ENCODE measurements around the gene EPB42. TPM values are rescaled to one million over a fixed set of nuclear protein-coding genes. Genes with fewer than 3 reads are reported as not detected.
A peak's percentile ranks its signal among the peaks of the same experiment; 100 is the strongest.

Gene EPB42
- total RNA-seq, 1 experiment from 2014 or later: not detected

DNA sequence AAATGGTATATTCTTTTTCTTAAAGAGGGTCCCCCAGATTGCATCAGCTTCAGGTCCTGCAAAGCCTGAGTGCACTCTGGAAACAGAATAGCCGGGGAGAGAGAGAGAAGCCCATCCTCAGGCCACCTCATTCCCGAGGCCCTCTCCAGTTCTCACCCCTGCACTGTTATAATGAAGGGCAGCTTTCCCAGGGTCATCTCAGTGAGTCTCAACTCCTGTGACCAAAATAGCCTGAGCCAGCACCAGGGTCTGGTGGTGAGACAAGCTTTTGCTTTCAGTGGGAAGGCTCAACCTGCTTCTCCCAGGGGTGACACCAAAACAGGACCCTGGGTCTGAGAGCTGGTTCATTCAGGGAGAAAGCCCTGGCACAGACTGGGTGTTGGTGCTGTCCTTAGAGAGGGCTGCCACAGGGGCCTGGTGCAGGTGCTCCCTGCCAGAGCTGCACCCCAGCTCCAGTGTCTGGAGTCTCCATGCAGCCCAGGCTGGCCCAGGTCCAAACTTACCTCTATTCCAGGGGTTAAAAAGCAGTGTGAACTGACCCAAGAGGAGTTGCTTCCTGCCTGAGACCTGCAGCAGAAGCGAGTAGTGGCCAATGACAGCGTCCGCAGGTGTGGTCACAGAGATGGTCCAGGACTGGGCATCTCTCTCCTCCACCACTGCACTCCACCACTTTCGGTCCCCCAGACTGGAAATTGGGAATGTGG is 6.1 kb downstream of the EPB42 start:
- Mint-ChIP-seq H3K27ac (no peak overlapping the region), H3K4me1 (peaks cover 13% of the 10 kb centered on the region), H3K36me3 (no peaks in the 10 kb centered on the region), H3K9me3 (no peaks in the 10 kb centered on the region), H3K27me3 (ENCODE audit: low read depth) (no peaks in the 10 kb centered on the region; the same call in 1 of the 2 replicates), H3K4me3 (no peak overlapping the region)
- no peak for DNase-seq (ENCODE audit: low spot score)
- ATAC-seq: no peak
- POLR2A ChIA-PET: no interaction called here
- no peak for TF ChIP-seq JUN (CRISPR knock-in tag; IDR thresholded peaks at IDR 0.05)
- TF ChIP-seq SMAD4 (CRISPR knock-in tag; IDR thresholded peaks at IDR 0.05): no peak
- no peak for TF ChIP-seq GRHL2 (CRISPR knock-in tag; IDR thresholded peaks at IDR 0.05; ENCODE audit: insufficient replicate concordance, severe bottlenecking)
- no peak for TF ChIP-seq NR2C2 (CRISPR knock-in tag; IDR thresholded peaks at IDR 0.05)
- TF ChIP-seq, protein P1, sequence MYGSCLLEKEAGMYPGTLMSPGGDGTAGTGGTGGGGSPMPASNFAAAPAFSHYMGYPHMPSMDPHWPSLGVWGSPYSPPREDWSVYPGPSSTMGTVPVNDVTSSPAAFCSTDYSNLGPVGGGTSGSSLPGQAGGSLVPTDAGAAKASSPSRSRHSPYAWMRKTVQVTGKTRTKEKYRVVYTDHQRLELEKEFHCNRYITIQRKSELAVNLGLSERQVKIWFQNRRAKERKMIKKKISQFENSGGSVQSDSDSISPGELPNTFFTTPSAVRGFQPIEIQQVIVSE (CRISPR knock-in tag; IDR thresholded peaks at IDR 0.05; ENCODE audit: borderline replicate concordance): no peak
- TF ChIP-seq, protein P2, sequence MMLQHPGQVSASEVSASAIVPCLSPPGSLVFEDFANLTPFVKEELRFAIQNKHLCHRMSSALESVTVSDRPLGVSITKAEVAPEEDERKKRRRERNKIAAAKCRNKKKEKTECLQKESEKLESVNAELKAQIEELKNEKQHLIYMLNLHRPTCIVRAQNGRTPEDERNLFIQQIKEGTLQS (CRISPR knock-in tag; conservative IDR thresholded peaks at IDR 0.05): no peak
- no peak for TF ChIP-seq ZNF317 (CRISPR knock-in tag; IDR thresholded peaks at IDR 0.05; ENCODE audit: borderline replicate concordance, low read depth)
- TF ChIP-seq ZNF121 (CRISPR knock-in tag; IDR thresholded peaks at IDR 0.05): no peak
- no peak for TF ChIP-seq CREM (CRISPR knock-in tag; IDR thresholded peaks at IDR 0.05)
- CTCF ChIA-PET: interaction anchor here (1.6 to 3.3 kb wide), 3 partner anchors 10 to 30 kb away, joined by 3 to 35 read pairs (median 18); partner anchors contain the start of gene CCNDBP1

DNA sequence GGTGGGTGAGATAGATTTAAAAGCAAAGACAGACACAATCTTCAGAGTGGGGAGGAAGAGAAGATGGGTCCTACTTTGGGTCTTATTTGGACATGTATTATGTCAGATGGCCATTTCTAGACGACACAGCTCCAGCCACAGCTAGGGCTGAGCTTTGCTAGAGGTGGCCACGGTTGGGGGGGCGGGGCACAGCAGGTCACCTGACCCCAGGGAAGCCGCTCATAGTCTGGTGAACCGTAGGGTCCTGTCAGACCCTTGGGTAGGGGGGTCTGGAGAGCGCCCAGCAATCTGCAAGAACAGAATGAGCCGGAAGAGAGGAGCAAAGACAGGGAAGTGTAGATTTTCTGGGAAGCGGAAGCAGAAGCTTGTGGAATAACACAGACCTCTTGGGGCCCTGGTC is 6.6 kb downstream of the EPB42 start:
- Mint-ChIP-seq H3K27me3 (ENCODE audit: low read depth) (no peaks in the 10 kb centered on the region; the same call in 1 of the 2 replicates), H3K36me3 (no peaks in the 10 kb centered on the region), H3K9me3 (no peaks in the 10 kb centered on the region), H3K4me1 (peaks cover 13% of the 10 kb centered on the region), H3K4me3 (no peak overlapping the region), H3K27ac (no peak overlapping the region)
- ATAC-seq (peak; percentile 31; the same call in 1 of the 2 replicates), DNase-seq (ENCODE audit: low spot score) (no peak)
- POLR2A ChIA-PET: no interaction called here
- CTCF ChIA-PET: interaction anchor here (1.6 to 3.3 kb wide), 3 partner anchors 10 to 29 kb away, joined by 3 to 35 read pairs (median 18); partner anchors contain the start of gene CCNDBP1
- no peak for TF ChIP-seq TCF7 (CRISPR knock-in tag; IDR thresholded peaks at IDR 0.05; ENCODE audit: low read depth)
- TF ChIP-seq, protein P3, sequence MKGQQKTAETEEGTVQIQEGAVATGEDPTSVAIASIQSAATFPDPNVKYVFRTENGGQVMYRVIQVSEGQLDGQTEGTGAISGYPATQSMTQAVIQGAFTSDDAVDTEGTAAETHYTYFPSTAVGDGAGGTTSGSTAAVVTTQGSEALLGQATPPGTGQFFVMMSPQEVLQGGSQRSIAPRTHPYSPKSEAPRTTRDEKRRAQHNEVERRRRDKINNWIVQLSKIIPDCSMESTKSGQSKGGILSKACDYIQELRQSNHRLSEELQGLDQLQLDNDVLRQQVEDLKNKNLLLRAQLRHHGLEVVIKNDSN (CRISPR knock-in tag; IDR thresholded peaks at IDR 0.05): peak; percentile 58; the same call in 1 of the 2 replicates
- TF ChIP-seq, protein P4, sequence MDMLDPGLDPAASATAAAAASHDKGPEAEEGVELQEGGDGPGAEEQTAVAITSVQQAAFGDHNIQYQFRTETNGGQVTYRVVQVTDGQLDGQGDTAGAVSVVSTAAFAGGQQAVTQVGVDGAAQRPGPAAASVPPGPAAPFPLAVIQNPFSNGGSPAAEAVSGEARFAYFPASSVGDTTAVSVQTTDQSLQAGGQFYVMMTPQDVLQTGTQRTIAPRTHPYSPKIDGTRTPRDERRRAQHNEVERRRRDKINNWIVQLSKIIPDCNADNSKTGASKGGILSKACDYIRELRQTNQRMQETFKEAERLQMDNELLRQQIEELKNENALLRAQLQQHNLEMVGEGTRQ (CRISPR knock-in tag; IDR thresholded peaks at IDR 0.05): peak; percentile 70
- TF ChIP-seq, protein P5, sequence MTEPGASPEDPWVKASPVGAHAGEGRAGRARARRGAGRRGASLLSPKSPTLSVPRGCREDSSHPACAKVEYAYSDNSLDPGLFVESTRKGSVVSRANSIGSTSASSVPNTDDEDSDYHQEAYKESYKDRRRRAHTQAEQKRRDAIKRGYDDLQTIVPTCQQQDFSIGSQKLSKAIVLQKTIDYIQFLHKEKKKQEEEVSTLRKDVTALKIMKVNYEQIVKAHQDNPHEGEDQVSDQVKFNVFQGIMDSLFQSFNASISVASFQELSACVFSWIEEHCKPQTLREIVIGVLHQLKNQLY (CRISPR knock-in tag; IDR thresholded peaks at IDR 0.05): no peak

DNA sequence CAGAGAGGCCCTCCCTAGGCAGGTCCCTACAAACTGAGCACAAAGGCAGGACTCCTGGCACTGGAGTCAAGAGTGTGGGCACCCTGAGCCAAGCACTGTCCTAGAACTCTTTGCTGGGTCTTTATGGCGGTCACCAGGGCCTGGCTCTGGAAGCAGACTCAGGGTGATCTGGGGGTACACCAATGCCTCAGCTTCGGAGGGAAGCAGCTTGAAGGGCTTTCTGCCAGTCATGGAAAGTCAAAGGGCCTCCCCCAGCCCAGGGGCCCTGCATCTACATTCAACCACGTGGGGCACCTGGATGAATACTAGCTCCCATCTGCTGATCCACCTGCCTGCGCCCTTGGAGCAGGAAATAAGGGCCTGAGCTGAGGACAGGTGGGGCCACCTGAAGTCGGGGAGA is 7.4 kb downstream of the EPB42 start:
- Mint-ChIP-seq H3K4me3 (no peak overlapping the region), H3K36me3 (no peaks in the 10 kb centered on the region), H3K4me1 (peaks cover 12% of the 10 kb centered on the region), H3K9me3 (no peaks in the 10 kb centered on the region), H3K27ac (no peak overlapping the region), H3K27me3 (ENCODE audit: low read depth) (no peaks in the 10 kb centered on the region; the same call in 1 of the 2 replicates)
- POLR2A ChIA-PET: no interaction called here
- DNase-seq (ENCODE audit: low spot score): no peak
- CTCF ChIA-PET: interaction anchor here (0.6 to 3.3 kb wide), 4 partner anchors 10 to 72 kb away, joined by 5 to 35 read pairs (median 12); partner anchors contain the start of gene CCNDBP1
- ATAC-seq: no peak
- no peak for TF ChIP-seq EMX1 (CRISPR knock-in tag; IDR thresholded peaks at IDR 0.05)
- TF ChIP-seq, protein P6, sequence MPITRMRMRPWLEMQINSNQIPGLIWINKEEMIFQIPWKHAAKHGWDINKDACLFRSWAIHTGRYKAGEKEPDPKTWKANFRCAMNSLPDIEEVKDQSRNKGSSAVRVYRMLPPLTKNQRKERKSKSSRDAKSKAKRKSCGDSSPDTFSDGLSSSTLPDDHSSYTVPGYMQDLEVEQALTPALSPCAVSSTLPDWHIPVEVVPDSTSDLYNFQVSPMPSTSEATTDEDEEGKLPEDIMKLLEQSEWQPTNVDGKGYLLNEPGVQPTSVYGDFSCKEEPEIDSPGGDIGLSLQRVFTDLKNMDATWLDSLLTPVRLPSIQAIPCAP (CRISPR knock-in tag; IDR thresholded peaks at IDR 0.05): no peak
- TF ChIP-seq, protein P7, sequence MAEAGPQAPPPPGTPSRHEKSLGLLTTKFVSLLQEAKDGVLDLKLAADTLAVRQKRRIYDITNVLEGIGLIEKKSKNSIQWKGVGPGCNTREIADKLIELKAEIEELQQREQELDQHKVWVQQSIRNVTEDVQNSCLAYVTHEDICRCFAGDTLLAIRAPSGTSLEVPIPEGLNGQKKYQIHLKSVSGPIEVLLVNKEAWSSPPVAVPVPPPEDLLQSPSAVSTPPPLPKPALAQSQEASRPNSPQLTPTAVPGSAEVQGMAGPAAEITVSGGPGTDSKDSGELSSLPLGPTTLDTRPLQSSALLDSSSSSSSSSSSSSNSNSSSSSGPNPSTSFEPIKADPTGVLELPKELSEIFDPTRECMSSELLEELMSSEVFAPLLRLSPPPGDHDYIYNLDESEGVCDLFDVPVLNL (CRISPR knock-in tag; IDR thresholded peaks at IDR 0.05; ENCODE audit: borderline replicate concordance, low read depth): no peak
- no peak for TF ChIP-seq GRHL2 (CRISPR knock-in tag; IDR thresholded peaks at IDR 0.05; ENCODE audit: insufficient replicate concordance, severe bottlenecking)
- TF ChIP-seq, protein P8, sequence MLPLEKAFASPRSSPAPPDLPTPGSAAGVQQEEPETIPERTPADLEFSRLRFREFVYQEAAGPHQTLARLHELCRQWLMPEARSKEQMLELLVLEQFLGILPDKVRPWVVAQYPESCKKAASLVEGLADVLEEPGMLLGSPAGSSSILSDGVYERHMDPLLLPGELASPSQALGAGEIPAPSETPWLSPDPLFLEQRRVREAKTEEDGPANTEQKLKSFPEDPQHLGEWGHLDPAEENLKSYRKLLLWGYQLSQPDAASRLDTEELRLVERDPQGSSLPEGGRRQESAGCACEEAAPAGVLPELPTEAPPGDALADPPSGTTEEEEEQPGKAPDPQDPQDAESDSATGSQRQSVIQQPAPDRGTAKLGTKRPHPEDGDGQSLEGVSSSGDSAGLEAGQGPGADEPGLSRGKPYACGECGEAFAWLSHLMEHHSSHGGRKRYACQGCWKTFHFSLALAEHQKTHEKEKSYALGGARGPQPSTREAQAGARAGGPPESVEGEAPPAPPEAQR (CRISPR knock-in tag; IDR thresholded peaks at IDR 0.05): no peak
- TF ChIP-seq TEAD4 (CRISPR knock-in tag; IDR thresholded peaks at IDR 0.05): no peak
- no peak for TF ChIP-seq CREB1 (CRISPR knock-in tag; IDR thresholded peaks at IDR 0.05)
- TF ChIP-seq, protein P9, sequence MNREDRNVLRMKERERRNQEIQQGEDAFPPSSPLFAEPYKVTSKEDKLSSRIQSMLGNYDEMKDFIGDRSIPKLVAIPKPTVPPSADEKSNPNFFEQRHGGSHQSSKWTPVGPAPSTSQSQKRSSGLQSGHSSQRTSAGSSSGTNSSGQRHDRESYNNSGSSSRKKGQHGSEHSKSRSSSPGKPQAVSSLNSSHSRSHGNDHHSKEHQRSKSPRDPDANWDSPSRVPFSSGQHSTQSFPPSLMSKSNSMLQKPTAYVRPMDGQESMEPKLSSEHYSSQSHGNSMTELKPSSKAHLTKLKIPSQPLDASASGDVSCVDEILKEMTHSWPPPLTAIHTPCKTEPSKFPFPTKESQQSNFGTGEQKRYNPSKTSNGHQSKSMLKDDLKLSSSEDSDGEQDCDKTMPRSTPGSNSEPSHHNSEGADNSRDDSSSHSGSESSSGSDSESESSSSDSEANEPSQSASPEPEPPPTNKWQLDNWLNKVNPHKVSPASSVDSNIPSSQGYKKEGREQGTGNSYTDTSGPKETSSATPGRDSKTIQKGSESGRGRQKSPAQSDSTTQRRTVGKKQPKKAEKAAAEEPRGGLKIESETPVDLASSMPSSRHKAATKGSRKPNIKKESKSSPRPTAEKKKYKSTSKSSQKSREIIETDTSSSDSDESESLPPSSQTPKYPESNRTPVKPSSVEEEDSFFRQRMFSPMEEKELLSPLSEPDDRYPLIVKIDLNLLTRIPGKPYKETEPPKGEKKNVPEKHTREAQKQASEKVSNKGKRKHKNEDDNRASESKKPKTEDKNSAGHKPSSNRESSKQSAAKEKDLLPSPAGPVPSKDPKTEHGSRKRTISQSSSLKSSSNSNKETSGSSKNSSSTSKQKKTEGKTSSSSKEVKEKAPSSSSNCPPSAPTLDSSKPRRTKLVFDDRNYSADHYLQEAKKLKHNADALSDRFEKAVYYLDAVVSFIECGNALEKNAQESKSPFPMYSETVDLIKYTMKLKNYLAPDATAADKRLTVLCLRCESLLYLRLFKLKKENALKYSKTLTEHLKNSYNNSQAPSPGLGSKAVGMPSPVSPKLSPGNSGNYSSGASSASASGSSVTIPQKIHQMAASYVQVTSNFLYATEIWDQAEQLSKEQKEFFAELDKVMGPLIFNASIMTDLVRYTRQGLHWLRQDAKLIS (CRISPR knock-in tag; IDR thresholded peaks at IDR 0.05; ENCODE audit: borderline replicate concordance): no peak
